Body of pancreas (tissue), 4 donors: ENCODE measurements around the gene OR2V1.

ENCODE experiments used
- POLR2A ChIP-seq, 3 donors: fragments of 450-650 bp; IDR thresholded peaks; one replicate each; pipeline ENCODE4 v1.6.1; 2016; ENCODE audit warnings: antibody characterized with exemption in 3 of 3, mild to moderate bottlenecking in 2 of 3
- TF ChIP-seq, protein P1 (sequence below), 7 experiments: fragments of 450-650 bp in 4 of 7; fragments of 200-600 bp in 3 of 7; sonication (generic) in 3 of 7; IDR thresholded peaks; one replicate each; pipeline ENCODE4 v1.5.1; 2016 to 2019; ENCODE audit warnings: antibody characterized with exemption in 7 of 7

DNA sequence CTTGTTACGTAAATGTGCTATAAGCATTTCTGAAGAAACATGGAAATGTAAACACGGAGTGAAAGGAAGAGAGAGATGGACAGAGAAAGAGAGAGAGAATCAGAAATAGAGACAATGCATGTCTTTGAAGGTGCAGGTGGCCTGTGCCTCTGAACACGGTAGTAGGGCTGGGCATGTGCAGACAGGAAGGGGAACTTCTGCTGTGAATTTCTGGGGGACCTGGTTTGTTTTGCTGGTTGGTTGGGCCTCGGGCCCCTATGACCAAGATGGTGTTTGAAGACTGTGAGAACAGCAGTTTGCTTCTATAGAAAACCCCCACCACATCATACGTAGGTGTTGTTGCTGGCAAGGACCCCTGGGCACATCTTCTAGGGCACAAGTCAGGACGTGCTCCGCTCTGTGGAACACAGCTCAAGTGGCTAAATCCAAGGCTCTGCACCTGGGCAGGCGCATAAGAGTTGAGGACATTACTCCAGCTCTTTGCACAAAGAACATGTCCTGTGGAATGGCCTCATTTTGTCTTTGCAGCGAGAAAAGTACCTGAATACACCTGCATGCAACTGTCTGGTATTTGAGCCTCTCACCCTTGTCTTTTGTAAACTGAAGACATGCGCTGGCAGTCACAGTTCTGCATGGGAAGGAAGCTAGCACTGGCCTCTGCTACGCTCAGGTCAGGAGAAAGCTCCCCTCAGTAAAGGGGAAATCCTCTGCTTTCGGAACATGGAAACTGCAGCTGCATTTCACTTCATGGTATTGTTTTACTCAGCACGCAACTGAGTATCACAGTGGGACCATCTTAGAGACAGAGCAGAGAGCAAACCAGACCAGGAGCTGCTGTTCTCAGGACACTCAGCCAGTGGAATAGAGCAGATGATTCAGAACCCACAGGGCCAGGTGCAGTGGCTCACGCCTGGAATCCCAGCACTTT lies 19.1 kb upstream of the OR2V1 start:
- TF ChIP-seq, protein P1, sequence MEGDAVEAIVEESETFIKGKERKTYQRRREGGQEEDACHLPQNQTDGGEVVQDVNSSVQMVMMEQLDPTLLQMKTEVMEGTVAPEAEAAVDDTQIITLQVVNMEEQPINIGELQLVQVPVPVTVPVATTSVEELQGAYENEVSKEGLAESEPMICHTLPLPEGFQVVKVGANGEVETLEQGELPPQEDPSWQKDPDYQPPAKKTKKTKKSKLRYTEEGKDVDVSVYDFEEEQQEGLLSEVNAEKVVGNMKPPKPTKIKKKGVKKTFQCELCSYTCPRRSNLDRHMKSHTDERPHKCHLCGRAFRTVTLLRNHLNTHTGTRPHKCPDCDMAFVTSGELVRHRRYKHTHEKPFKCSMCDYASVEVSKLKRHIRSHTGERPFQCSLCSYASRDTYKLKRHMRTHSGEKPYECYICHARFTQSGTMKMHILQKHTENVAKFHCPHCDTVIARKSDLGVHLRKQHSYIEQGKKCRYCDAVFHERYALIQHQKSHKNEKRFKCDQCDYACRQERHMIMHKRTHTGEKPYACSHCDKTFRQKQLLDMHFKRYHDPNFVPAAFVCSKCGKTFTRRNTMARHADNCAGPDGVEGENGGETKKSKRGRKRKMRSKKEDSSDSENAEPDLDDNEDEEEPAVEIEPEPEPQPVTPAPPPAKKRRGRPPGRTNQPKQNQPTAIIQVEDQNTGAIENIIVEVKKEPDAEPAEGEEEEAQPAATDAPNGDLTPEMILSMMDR (IDR thresholded peaks at IDR 0.05): no peak
- TF ChIP-seq POLR2A (IDR thresholded peaks at IDR 0.05): no peak
